GM18519 (cell line): ENCODE data around the gene RBMY1J.
"Not testable (repeated sequence)": the region's sequence is repeated elsewhere in the genome, so short reads cannot be mapped to it uniquely, and the experiment has no call there.

Experiments used
- ATAC-seq: cut with Tn5 transposase; IDR thresholded peaks from one replicate; pipeline ENCODE4 v1.9.1; 2021; ENCODE audit warnings: mild to moderate bottlenecking, moderate library complexity; ENCODE audit not compliant: unreplicated experiment, low FRiP score

Gene RBMY1J

GRCh38 chrY:22403110-22403509 lies at the start of gene RBMY1J:
Gene RBMY1J (plus strand): TSS chrY:22403410. CDS start chrY:22405448, 2,038 bp downstream.
- not testable (repeated sequence) for ATAC-seq

- ATAC-seq: no peak
Observed at GRCh38 chrY:22367416-22367815, 35.8 kb upstream of the RBMY1J start.

- no peak for ATAC-seq
Observed at GRCh38 chrY:22370623-22371022, 32.6 kb upstream of the RBMY1J start.

GRCh38 chrY:22373494-22373893 lies 29.7 kb upstream of the RBMY1J start:
- no peak for ATAC-seq

- ATAC-seq: not testable (repeated sequence)
Observed at GRCh38 chrY:22444718-22445396, 41.6 kb downstream of the RBMY1J start.

- not testable (repeated sequence) for ATAC-seq
Observed at GRCh38 chrY:22455522-22455921, 52.3 kb downstream of the RBMY1J start.

- not testable (repeated sequence) for ATAC-seq
Observed at GRCh38 chrY:22461962-22462361, 58.8 kb downstream of the RBMY1J start.
